Fibroblast of gingiva (primary cell): ENCODE data around the gene NR6A1.

Experiments
- DNase-seq: peaks from one replicate; pipeline ENCODE4 v3.0.0-alpha.2; 2011; ENCODE audit warnings: low read depth

The NR6A1 gene

GRCh38 chr9:124574534-124575375 lies 196.4 kb downstream of the NR6A1 start:
- no peak for DNase-seq

- no peak for DNase-seq
Measured at GRCh38 chr9:124570942-124571666, 200.0 kb downstream of the NR6A1 start.

- no peak for DNase-seq
Measured at GRCh38 chr9:124569942-124570341, 201.2 kb downstream of the NR6A1 start.

GRCh38 chr9:124567362-124567761 lies 203.7 kb downstream of the NR6A1 start:
- DNase-seq, result no peak

- no peak for DNase-seq
Measured at GRCh38 chr9:124562328-124562727, 208.8 kb downstream of the NR6A1 start.

GRCh38 chr9:124559871-124560270 lies 211.2 kb downstream of the NR6A1 start:
- no peak for DNase-seq

- no peak for DNase-seq
Measured at GRCh38 chr9:124558777-124559470, 212.2 kb downstream of the NR6A1 start.

- no peak for DNase-seq
Measured at GRCh38 chr9:124557895-124558294, 213.2 kb downstream of the NR6A1 start.

GRCh38 chr9:124555043-124555442 lies 216.1 kb downstream of the NR6A1 start:
- no peak for DNase-seq

- no peak for DNase-seq
Measured at GRCh38 chr9:124553738-124554137, 217.4 kb downstream of the NR6A1 start.

- DNase-seq, result no peak
Measured at GRCh38 chr9:124552273-124552605, 218.9 kb downstream of the NR6A1 start.

- peak; percentile 32 for DNase-seq
Measured at GRCh38 chr9:124551472-124552272, 219.4 kb downstream of the NR6A1 start.

GRCh38 chr9:124550072-124550471 lies 221.0 kb downstream of the NR6A1 start:
- DNase-seq, result no peak

GRCh38 chr9:124549016-124549415 lies 222.1 kb downstream of the NR6A1 start:
- no peak for DNase-seq

- DNase-seq, result no peak
Measured at GRCh38 chr9:124544535-124544934, 226.6 kb downstream of the NR6A1 start.

- DNase-seq, result no peak
Measured at GRCh38 chr9:124541824-124542223, 229.3 kb downstream of the NR6A1 start.

- DNase-seq, result no peak
Measured at GRCh38 chr9:124537926-124538325, 233.2 kb downstream of the NR6A1 start.

GRCh38 chr9:124535846-124536245 lies 235.3 kb downstream of the NR6A1 start:
- DNase-seq, result no peak

- no peak for DNase-seq
Measured at GRCh38 chr9:124532897-124533296, 238.2 kb downstream of the NR6A1 start.

GRCh38 chr9:124531115-124531514 lies 240.0 kb downstream of the NR6A1 start:
- no peak for DNase-seq

GRCh38 chr9:124530246-124530645 lies 240.9 kb downstream of the NR6A1 start:
- no peak for DNase-seq

GRCh38 chr9:124527781-124528180 lies 243.3 kb downstream of the NR6A1 start:
- DNase-seq, result no peak
